ENCODE results near the gene PCDHGA6. TPM values are rescaled to one million over a fixed set of nuclear protein-coding genes. Genes with fewer than 3 reads are reported as not detected.
A peak's percentile ranks its signal among the peaks of the same experiment; 100 is the strongest.

PCDHGA6 gene
- total RNA-seq, 2 experiments from 2014 or later = 0.11 TPM; not detected in 1

GRCh38 chr5:141351591-141351990, 22.1 kb upstream of the PCDHGA6 start:
- Mint-ChIP-seq H3K9me3 (peaks cover 13% of the 10 kb centered on the region), H3K36me3 (ENCODE audit: low read depth) (peaks cover 29% of the 10 kb centered on the region), H3K27ac (no peak overlapping the region), H3K4me3 (no peak overlapping the region), H3K27me3 (peaks cover 95% of the 10 kb centered on the region), H3K4me1 (ENCODE audit: low read depth) (no peaks in the 10 kb centered on the region)
- Histone ChIP-seq H3K4me3 (ENCODE audit: low read length) (no peak overlapping the region), H3K4me1 (ENCODE audit: insufficient read depth, low read length) (peaks cover 8% of the 10 kb centered on the region), H3K9me3 (ENCODE audit: control insufficient read depth in 1 of 2, insufficient read depth in 1 of 2, low read length in 2 of 2) (peaks cover 29 to 47% of the 10 kb centered on the region in 2 experiments), H3K27me3 (ENCODE audit: control insufficient read depth in 1 of 2, insufficient read depth in 2 of 2, low read length in 2 of 2) (peaks cover 56 to 80% of the 10 kb centered on the region in 2 experiments), H3K36me3 (ENCODE audit: insufficient read depth, low read length) (no peaks in the 10 kb centered on the region), H3K27ac (ENCODE audit: low read depth in 1 of 2, low read length in 2 of 2) (no peak overlapping the region)
- no peak for ATAC-seq (ENCODE audit: poor library complexity)
- intact Hi-C loops (cut with DNase I, micrococcal nuclease) = no loop called here
- POLR2A ChIA-PET = no interaction called here
- CTCF ChIA-PET = no interaction called here
- DNase-seq = no peak
- TF ChIP-seq CTCF (IDR thresholded peaks at IDR 0.05) = no peak

- ChIA-PET CTCF (interaction anchor here (1.3 kb wide), 1 partner anchor 209 kb away, joined by 3 read pairs; no protein-coding TSS in a partner anchor), POLR2A (interaction anchor here (1.3 kb wide), 1 partner anchor 35 kb away, joined by 3 read pairs; the partner anchor contains the start of gene TAF7)
- no peak for ATAC-seq (ENCODE audit: poor library complexity)
- intact Hi-C loops (cut with DNase I, micrococcal nuclease) = no loop called here
- DNase-seq = peak in 2 of 14 experiments; percentile 14 to 19
- peaks cover 23% of the 10 kb centered on the region for H3K36me3 Mint-ChIP-seq (ENCODE audit: low read depth)
- no peak within 1 kb of the TSS for H3K4me3 Mint-ChIP-seq
- no peak within 1 kb of the TSS for H3K27ac Mint-ChIP-seq
- peaks cover 93% of the 10 kb centered on the region for H3K27me3 Mint-ChIP-seq
- Histone ChIP-seq H3K27ac (ENCODE audit: low read depth in 1 of 2, low read length in 2 of 2) (no peak within 1 kb of the TSS), H3K4me3 (ENCODE audit: low read length) (peak within 1 kb of the TSS; percentile 15), H3K36me3 (ENCODE audit: insufficient read depth, low read length) (no peaks in the 10 kb centered on the region), H3K4me1 (ENCODE audit: insufficient read depth, low read length) (peaks cover 10% of the 10 kb centered on the region), H3K27me3 (ENCODE audit: control insufficient read depth in 1 of 2, insufficient read depth in 2 of 2, low read length in 2 of 2) (peaks cover 48 to 84% of the 10 kb centered on the region in 2 experiments), H3K9me3 (ENCODE audit: control insufficient read depth in 1 of 2, insufficient read depth in 1 of 2, low read length in 2 of 2) (peaks cover 27 to 48% of the 10 kb centered on the region in 2 experiments)
- peaks cover 3% of the 10 kb centered on the region for H3K4me1 Mint-ChIP-seq (ENCODE audit: low read depth)
- no peak for TF ChIP-seq CTCF (IDR thresholded peaks at IDR 0.05)
- H3K9me3 Mint-ChIP-seq = peaks cover 14% of the 10 kb centered on the region
Observed at GRCh38 chr5:141354900-141355469, 18.7 kb upstream of the PCDHGA6 start, which contains the start of gene PCDHGA4. Gene PCDHGA4, plus strand, starts transcription at chr5:141355021. Its CDS starts 87 bp downstream, at chr5:141355108.

- no peak overlapping the region for H3K4me3 ChIP-seq (ENCODE audit: low read length)
- Mint-ChIP-seq H3K4me1 (ENCODE audit: low read depth) (peaks cover 6% of the 10 kb centered on the region), H3K27ac (no peak overlapping the region), H3K9me3 (peaks cover 15% of the 10 kb centered on the region), H3K4me3 (no peak overlapping the region), H3K27me3 (peaks cover 93% of the 10 kb centered on the region), H3K36me3 (ENCODE audit: low read depth) (peaks cover 23% of the 10 kb centered on the region)
- intact Hi-C loops (cut with DNase I, micrococcal nuclease) = no loop called here
- H3K36me3 ChIP-seq (ENCODE audit: insufficient read depth, low read length) = no peaks in the 10 kb centered on the region
- no peak overlapping the region for H3K27ac ChIP-seq (ENCODE audit: low read depth in 1 of 2, low read length in 2 of 2)
- DNase-seq = no peak
- POLR2A ChIA-PET = no interaction called here
- no peak for ATAC-seq (ENCODE audit: poor library complexity)
- H3K27me3 ChIP-seq (ENCODE audit: control insufficient read depth in 1 of 2, insufficient read depth in 2 of 2, low read length in 2 of 2) = peaks cover 48 to 84% of the 10 kb centered on the region in 2 experiments
- H3K9me3 ChIP-seq (ENCODE audit: control insufficient read depth in 1 of 2, insufficient read depth in 1 of 2, low read length in 2 of 2) = peaks cover 27 to 48% of the 10 kb centered on the region in 2 experiments
- CTCF ChIA-PET = interaction anchor here (1.3 kb wide), 1 partner anchor 208 kb away, joined by 3 read pairs; no protein-coding TSS in a partner anchor
- TF ChIP-seq CTCF (IDR thresholded peaks at IDR 0.05) = no peak
- peaks cover 9% of the 10 kb centered on the region for H3K4me1 ChIP-seq (ENCODE audit: insufficient read depth, low read length)
Observed at GRCh38 chr5:141355641-141356040, 18.1 kb upstream of the PCDHGA6 start.
